Mucosa of rectum (tissue), 2 donors: Measurements from ENCODE around the gene MIEF2.

ENCODE experiments used
- H3K27ac ChIP-seq, 2 donors: one replicate each; pipeline ENCODE4 v1.7.0; 2013; ENCODE audit warnings: inconsistent platforms in 2 of 2, low read depth in 2 of 2, low read length in 2 of 2
- H3K27me3 ChIP-seq, 2 donors: one replicate each; pipeline ENCODE4 v1.7.0; 2013; ENCODE audit warnings: low read length in 2 of 2; ENCODE audit not compliant: control insufficient read depth in 2 of 2, insufficient read depth in 2 of 2
- H3K36me3 ChIP-seq, 2 donors: one replicate each; pipeline ENCODE4 v1.7.0; 2013; ENCODE audit warnings: low read length in 2 of 2; ENCODE audit not compliant: control insufficient read depth in 2 of 2, insufficient read depth in 2 of 2
- H3K4me1 ChIP-seq, 2 donors: one replicate each; pipeline ENCODE4 v1.7.0; 2013; ENCODE audit warnings: low read length in 2 of 2, mild to moderate bottlenecking in 1 of 2; ENCODE audit not compliant: control insufficient read depth in 2 of 2, insufficient read depth in 2 of 2
- H3K4me3 ChIP-seq, 2 donors: one replicate each; pipeline ENCODE4 v1.7.0; 2013; ENCODE audit warnings: low read length in 2 of 2
- H3K9ac ChIP-seq, 2 donors: one replicate each; pipeline ENCODE4 v1.7.0; 2013; ENCODE audit warnings: low read length in 2 of 2, low read depth in 1 of 2, mild to moderate bottlenecking in 1 of 2
- H3K9me3 ChIP-seq, 2 donors: one replicate each; pipeline ENCODE4 v1.7.0; 2013; ENCODE audit warnings: low read length in 2 of 2; ENCODE audit not compliant: control insufficient read depth in 2 of 2
- donor health status: healthy.
- donor health status: Normal muscosa, but diverticular disease.

MIEF2 gene

DNA sequence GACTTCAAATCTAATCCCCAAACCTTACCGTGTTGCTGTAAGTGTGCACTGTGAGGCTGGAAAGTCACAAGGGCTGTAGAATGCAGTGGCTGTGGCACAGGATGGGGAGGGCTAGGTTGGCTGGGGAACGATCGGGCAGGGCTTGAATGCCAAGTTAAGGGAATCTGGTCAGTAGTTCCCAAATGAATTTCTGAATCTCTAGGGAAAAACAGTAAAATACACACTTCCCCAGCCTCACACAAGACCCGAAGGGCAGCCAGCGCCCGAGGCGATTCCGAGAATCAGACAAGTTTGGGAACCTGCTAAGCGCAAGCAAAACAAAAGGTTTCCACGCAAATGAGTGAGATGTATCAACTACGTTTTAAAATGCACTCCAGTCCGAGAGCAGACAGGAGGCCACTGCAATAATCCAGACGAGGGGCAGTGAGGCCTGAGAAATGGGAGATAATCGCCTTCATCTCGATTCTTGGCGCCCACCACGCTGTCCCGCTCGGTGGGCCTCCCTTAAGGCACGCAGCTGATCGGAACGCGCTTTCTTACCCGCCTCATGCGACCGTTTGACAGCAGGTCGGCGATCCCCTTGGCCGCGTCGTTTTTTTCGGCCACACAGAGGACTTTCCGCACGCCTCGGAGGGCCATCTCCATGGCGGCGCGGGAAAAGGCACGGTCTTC is 53.7 kb downstream of the MIEF2 start:
- H3K4me3 ChIP-seq, result peak overlapping the region; percentile 89 to 95
- H3K4me1 ChIP-seq, result peaks cover 45 to 46% of the 10 kb centered on the region in 2 donors
- H3K9ac ChIP-seq, result peak overlapping the region; percentile 79 to 83
- H3K27me3 ChIP-seq, result no peaks in the 10 kb centered on the region
- peaks cover 17 to 20% of the 10 kb centered on the region in 2 donors for H3K36me3 ChIP-seq
- H3K9me3 ChIP-seq, result no peaks in the 10 kb centered on the region
- peak overlapping the region; percentile 88 to 91 for H3K27ac ChIP-seq

DNA sequence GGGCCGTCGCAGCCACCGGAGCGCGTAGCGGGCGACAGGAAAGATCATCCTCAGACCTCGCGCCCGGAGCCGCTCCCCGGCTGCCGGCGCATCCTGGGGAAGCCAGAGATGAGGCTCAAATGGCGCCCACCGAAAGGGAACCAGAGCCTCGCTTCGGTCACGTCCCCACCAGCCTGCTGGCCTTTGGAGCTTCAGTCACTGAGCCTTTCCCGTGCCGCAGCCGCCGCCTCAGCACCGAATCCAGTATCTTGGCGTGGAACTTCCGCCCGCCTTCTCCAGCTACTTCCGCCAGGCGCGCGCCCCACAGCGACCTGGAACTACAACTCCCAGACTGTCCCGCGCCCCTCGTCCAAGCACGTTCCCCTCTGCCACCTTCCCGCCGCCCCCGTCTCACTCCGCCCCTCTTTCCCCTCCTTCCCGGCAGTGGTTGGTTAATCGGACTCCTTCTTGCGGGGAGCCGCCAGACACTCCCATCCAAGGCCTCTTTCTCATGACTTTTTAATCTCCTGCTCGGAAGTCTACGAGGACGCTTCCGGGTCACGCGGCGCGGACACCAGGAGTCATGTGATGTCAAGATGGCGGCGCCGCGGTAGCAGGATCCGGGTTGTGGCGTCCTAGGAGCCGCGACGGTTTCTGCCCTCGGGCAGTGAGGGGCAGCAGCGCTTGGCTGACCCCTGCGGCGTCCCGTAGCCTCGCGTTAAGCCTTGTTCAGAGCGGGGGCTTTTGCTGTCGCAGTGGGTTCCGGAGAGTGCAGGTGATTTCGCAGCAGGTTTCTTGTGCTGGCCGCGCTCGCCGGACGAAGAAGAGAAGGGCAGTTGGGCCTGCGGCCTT is 54.5 kb downstream of the MIEF2 start, which contains the start of the genes SMCR8 and TOP3A:
Gene SMCR8 (plus strand): TSS at position 563 of the 831 bp plus-strand sequence. CDS start 497 bp downstream, outside the sequence.
Gene TOP3A (minus strand): TSS at position 264 of the 831 bp plus-strand sequence. CDS start 216 bp downstream, at position 48.
- peak within 1 kb of the TSS; percentile 88 to 91 for H3K27ac ChIP-seq
- peak within 1 kb of the TSS; percentile 91 to 93 for H3K9ac ChIP-seq
- no peaks in the 10 kb centered on the region for H3K27me3 ChIP-seq
- H3K36me3 ChIP-seq, result peaks cover 19 to 23% of the 10 kb centered on the region in 2 donors
- no peaks in the 10 kb centered on the region for H3K9me3 ChIP-seq
- H3K4me3 ChIP-seq, result peak within 1 kb of the TSS; percentile 89 to 95
- peaks cover 49 to 50% of the 10 kb centered on the region in 2 donors for H3K4me1 ChIP-seq

- Histone ChIP-seq H3K36me3 (peaks cover 24 to 25% of the 10 kb centered on the region in 2 donors), H3K4me3 (peak overlapping the region; percentile 89 to 95), H3K9me3 (no peaks in the 10 kb centered on the region), H3K27me3 (no peaks in the 10 kb centered on the region), H3K4me1 (peaks cover 53% of the 10 kb centered on the region in 2 donors), H3K27ac (peak overlapping the region; percentile 88 to 91), H3K9ac (peak overlapping the region; percentile 91 to 93)
Measured at GRCh38 chr17:18315562-18315922, 55.1 kb downstream of the MIEF2 start.

- H3K27me3 ChIP-seq, result no peaks in the 10 kb centered on the region
- H3K36me3 ChIP-seq, result peaks cover 26 to 28% of the 10 kb centered on the region in 2 donors
- H3K4me3 ChIP-seq, result peak overlapping the region; percentile 89 to 95
- H3K9ac ChIP-seq, result peak overlapping the region; percentile 91 to 93
- peaks cover 54 to 55% of the 10 kb centered on the region in 2 donors for H3K4me1 ChIP-seq
- peak overlapping the region; percentile 88 to 91 for H3K27ac ChIP-seq
- H3K9me3 ChIP-seq, result no peaks in the 10 kb centered on the region
Measured at GRCh38 chr17:18315961-18316360, 55.5 kb downstream of the MIEF2 start.
